ENCODE results near the gene CLMN. TPM values are rescaled to one million over a fixed set of nuclear protein-coding genes. Genes with fewer than 3 reads are reported as not detected.

The CLMN gene
- total and polyA plus RNA-seq, 2 of the 13 experiments (the other 11 are each of a cell fraction or from before 2014, with no cell fraction given): 15.1 to 16.7 TPM

- CTCF ChIA-PET (ENCODE audit: low intra/inter-chr PET ratio, low total read pairs): no interaction called here
- in situ Hi-C loops (cut with HindIII; ENCODE audit: extremely low pct_ligation_motif_present, low pct_unique_long_range_greater_than_20kb) (no loop called here), intact Hi-C loops (cut with micrococcal nuclease; ENCODE audit: unreplicated experiment) (loop anchor here (5.0 kb wide), 1 partner anchor 100 kb away; no protein-coding TSS in a partner anchor)
- FAIRE-seq (peak; percentile 82), DNase-seq (ENCODE audit: low spot score) (peak; percentile 34), ATAC-seq (peak; percentile 94)
- no peaks in the 10 kb centered on the region for H3K27me3 ChIP-seq (ENCODE audit: control insufficient read depth in 1 of 2, insufficient read depth in 2 of 2, low read length in 2 of 2)
- BruUV-seq (replicated peaks): no TSS peak
- no peaks in the 10 kb centered on the region for H3K79me2 ChIP-seq (ENCODE audit: insufficient read depth, low read length)
- peaks cover 24% of the 10 kb centered on the region for H3K4me1 ChIP-seq (ENCODE audit: insufficient read depth, low read length)
- peak overlapping the region in 2 of 3 experiments; percentile 18 to 54; a peak in 3 of 6 replicates for H3K4me3 ChIP-seq (replicated peaks in 1 of 3; ENCODE audit: insufficient read depth in 1 of 3, low read depth in 2 of 3, low read length in 3 of 3)
- peaks cover 6% of the 10 kb centered on the region; the same call in 1 of the 2 replicates for H4K20me1 ChIP-seq (ENCODE audit: insufficient read depth, low read length)
- H3K36me3 ChIP-seq (replicated peaks in 1 of 2; ENCODE audit: control insufficient read depth in 1 of 2, insufficient read depth in 2 of 2, low read length in 2 of 2): no peaks in the 10 kb centered on the region
- 12% methylated on average over 11 of the region's 17 CpGs for WGBS (ENCODE audit: low lambda C conversion rate)
- H2AFZ ChIP-seq (ENCODE audit: low read length): no peak overlapping the region
- POLR2A ChIA-PET: no interaction called here
- peak overlapping the region; percentile 68 for H3K4me2 ChIP-seq (ENCODE audit: low read depth, low read length)
- no peaks in the 10 kb centered on the region for H3K9me3 ChIP-seq (ENCODE audit: low read length)
- no peak overlapping the region for H3K27ac ChIP-seq (ENCODE audit: extremely low read length, insufficient read depth, low read length)
- 0 out of 2 replicates have a peak overlapping the region, but pooled peaks have one; percentile 23 for H3K9ac ChIP-seq (ENCODE audit: insufficient read depth, low read depth, low read length)
- TF ChIP-seq SMARCE1 (IDR thresholded peaks at IDR 0.05; ENCODE audit: borderline replicate concordance) (no peak), ZZZ3 (CRISPR knock-in tag; IDR thresholded peaks at IDR 0.05; ENCODE audit: borderline replicate concordance) (no peak), IKZF4 (CRISPR knock-in tag; IDR thresholded peaks at IDR 0.05; ENCODE audit: borderline replicate concordance, low read depth, not compliant biosample characterization) (no peak), ZNF780A (CRISPR knock-in tag; IDR thresholded peaks at IDR 0.05) (no peak), MLX (CRISPR knock-in tag; IDR thresholded peaks at IDR 0.05) (no peak), ZMYM4 (CRISPR knock-in tag; IDR thresholded peaks at IDR 0.05) (peak; percentile 49; the same call in 1 of the 2 replicates), RXRB (CRISPR knock-in tag; IDR thresholded peaks at IDR 0.05; ENCODE audit: borderline replicate concordance) (peak; percentile 57; the same call in 1 of the 2 replicates), ZNF670 (CRISPR knock-in tag; IDR thresholded peaks at IDR 0.05; ENCODE audit: borderline replicate concordance) (no peak), TEF (CRISPR knock-in tag; IDR thresholded peaks at IDR 0.05) (no peak), GATAD1 (CRISPR knock-in tag; IDR thresholded peaks at IDR 0.05) (no peak), TEAD3 (CRISPR knock-in tag; optimal IDR thresholded peaks at IDR 0.05; ENCODE audit: borderline replicate concordance) (no peak), TAF1 (CRISPR knock-in tag; IDR thresholded peaks at IDR 0.05) (no peak; the same call in 1 of the 2 replicates), ZFP62 (CRISPR knock-in tag; IDR thresholded peaks at IDR 0.05) (no peak), FIP1L1 (IDR thresholded peaks at IDR 0.05; ENCODE audit: borderline replicate concordance, insufficient read depth, low read depth, low read length) (no peak), ZNF142 (CRISPR knock-in tag; IDR thresholded peaks at IDR 0.05) (no peak), TBX2 (CRISPR knock-in tag; IDR thresholded peaks at IDR 0.05; ENCODE audit: borderline replicate concordance) (0 out of 2 replicates have a peak, but pooled peaks have one; percentile 38), NFE2 (CRISPR knock-in tag; IDR thresholded peaks at IDR 0.05) (no peak)
These were observed 82.4 kb downstream of the CLMN start for GRCh38 chr14:95237121-95237957.

All from HepG2 (cell line).